Stromal cell of bone marrow (primary cell): ENCODE measurements around the gene TRIM29.

Experiments used
- DNase-seq: peaks from one replicate; pipeline ENCODE4 v3.0.0-alpha.2; 2012; ENCODE audit warnings: low read depth

The TRIM29 gene

GRCh38 chr11:120061761-120062560, 76.0 kb downstream of the TRIM29 start:
- no peak for DNase-seq
